Activated T-helper 17 cell treated with anti-CD3 and anti-CD28 coated beads, Interleukin-2, amount 50 U/mL, for 72 hours (primary cell): ENCODE data around the gene SIGLEC15. TPM values are rescaled to one million over a fixed set of nuclear protein-coding genes. Genes with fewer than 3 reads are reported as not detected.
A peak's percentile ranks its signal among the peaks of the same experiment; 100 is the strongest.
"Not testable (repeated sequence)": the region's sequence is repeated elsewhere in the genome, so short reads cannot be mapped to it uniquely, and the experiment has no call there.

Experiments used
- ATAC-seq: fragments of 150-1000 bp; cut with Tn5 transposase; replicated peaks from 2 replicates; pipeline ENCODE4 v1.10.0; 2021; ENCODE audit warnings: mild to moderate bottlenecking, moderate library complexity
- H3K27ac Mint-ChIP-seq: one replicate; pipeline ENCODE4 v1.8.0; 2022; ENCODE audit warnings: mixed read lengths
- H3K27me3 Mint-ChIP-seq: one replicate; pipeline ENCODE4 v1.8.0; 2022; ENCODE audit warnings: mixed read lengths
- H3K36me3 Mint-ChIP-seq: one replicate; pipeline ENCODE4 v1.8.0; 2022; ENCODE audit warnings: low read depth, mild to moderate bottlenecking, mixed read lengths
- H3K4me1 Mint-ChIP-seq: one replicate; pipeline ENCODE4 v1.8.0; 2022; ENCODE audit warnings: mixed read lengths
- H3K4me3 Mint-ChIP-seq: one replicate; pipeline ENCODE4 v1.8.0; 2022; ENCODE audit warnings: mild to moderate bottlenecking, mixed read lengths
- H3K9me3 Mint-ChIP-seq: one replicate; pipeline ENCODE4 v1.8.0; 2022; ENCODE audit warnings: mixed read lengths
- total RNA-seq, 2 donors: library from RNA; stranded (reverse); gene quantifications; one replicate each; pipeline ENCODE4 v1.2.3, GENCODE V29; 2022

Gene SIGLEC15
- total RNA-seq, 2 donors from 2014 or later, result not detected

DNA sequence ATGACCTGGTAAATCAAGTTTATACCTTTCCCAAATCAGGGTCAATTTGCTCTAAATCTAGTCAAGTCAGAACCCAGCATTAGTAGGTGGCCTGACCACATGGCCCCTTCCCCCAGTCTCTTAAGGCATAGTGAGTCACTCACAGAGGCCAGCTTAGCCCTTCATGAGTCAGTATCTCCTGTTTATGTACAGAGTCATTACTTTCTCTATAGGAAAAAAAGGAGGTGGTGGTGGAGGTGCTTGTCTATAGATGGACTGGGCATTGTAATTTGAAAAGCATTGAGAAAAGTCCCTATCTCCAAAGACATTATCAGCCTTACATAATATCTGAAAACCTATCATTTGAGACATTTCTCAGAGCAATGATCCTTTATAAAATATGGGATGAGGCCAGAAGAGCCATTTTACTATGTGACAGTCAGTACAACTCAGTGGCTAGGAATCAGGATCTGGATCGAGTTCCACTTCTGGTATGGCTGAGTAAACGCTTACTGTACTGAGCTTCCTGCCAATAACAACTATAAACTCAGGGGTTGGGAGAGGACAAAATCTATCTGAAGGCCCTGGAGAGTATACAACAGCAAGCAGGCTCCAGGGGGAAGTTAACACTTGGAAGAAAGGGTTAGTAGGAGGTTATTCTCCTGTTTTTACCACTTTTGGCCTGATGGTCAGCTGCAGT is 22.5 kb upstream of the SIGLEC15 start:
- Mint-ChIP-seq H3K27me3 (peaks cover 3% of the 10 kb centered on the region), H3K4me1 (peaks cover 11% of the 10 kb centered on the region), H3K9me3 (peaks cover 4% of the 10 kb centered on the region), H3K4me3 (no peak overlapping the region), H3K27ac (peak overlapping the region; percentile 16), H3K36me3 (peaks cover 4% of the 10 kb centered on the region)
- peak; percentile 99 for ATAC-seq

DNA sequence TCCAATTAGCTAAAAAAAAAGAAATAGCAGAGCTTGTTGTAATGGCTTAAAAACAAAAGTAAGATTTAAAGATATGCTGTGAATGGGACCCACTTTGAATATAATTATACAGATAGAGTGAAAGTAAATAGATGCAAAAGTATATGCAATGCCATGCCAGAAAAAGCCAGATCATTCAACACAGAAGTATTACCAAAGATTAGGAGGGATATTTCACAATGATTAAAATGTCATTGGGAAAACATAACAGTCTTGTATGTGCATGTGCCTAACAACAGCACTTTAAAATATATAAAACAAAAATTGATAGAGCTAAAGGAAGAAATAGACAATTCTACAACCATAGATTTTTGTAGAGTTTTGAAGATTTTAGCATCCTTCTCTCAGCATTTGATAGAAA is 19.9 kb upstream of the SIGLEC15 start:
- Mint-ChIP-seq H3K27me3 (no peaks in the 10 kb centered on the region), H3K4me1 (peaks cover 11% of the 10 kb centered on the region), H3K9me3 (peaks cover 5% of the 10 kb centered on the region), H3K4me3 (no peak overlapping the region), H3K27ac (no peak overlapping the region), H3K36me3 (peaks cover 4% of the 10 kb centered on the region)
- ATAC-seq, result no peak

DNA sequence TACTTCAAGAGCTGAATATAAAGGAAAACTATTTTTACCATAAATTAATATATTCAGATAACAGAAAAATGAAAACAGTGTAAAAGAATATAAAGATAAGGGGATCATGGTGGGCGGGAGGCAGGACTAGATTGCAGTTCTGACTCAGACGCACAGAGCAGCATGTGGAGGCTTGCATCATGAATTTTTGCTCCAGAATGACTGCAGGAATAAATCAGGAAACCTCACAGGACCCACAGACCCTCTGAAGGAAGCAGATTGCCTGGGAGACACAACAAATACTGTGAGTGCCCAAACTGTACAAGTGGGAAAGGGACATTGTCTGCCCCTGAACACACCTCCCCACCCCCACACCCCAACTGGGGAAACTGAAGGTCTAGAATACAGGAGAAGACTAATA is 19.2 kb upstream of the SIGLEC15 start:
- ATAC-seq, result no peak
- Mint-ChIP-seq H3K4me1 (peaks cover 11% of the 10 kb centered on the region), H3K9me3 (peaks cover 5% of the 10 kb centered on the region), H3K36me3 (peaks cover 4% of the 10 kb centered on the region), H3K4me3 (no peak overlapping the region), H3K27me3 (no peaks in the 10 kb centered on the region), H3K27ac (no peak overlapping the region)

DNA sequence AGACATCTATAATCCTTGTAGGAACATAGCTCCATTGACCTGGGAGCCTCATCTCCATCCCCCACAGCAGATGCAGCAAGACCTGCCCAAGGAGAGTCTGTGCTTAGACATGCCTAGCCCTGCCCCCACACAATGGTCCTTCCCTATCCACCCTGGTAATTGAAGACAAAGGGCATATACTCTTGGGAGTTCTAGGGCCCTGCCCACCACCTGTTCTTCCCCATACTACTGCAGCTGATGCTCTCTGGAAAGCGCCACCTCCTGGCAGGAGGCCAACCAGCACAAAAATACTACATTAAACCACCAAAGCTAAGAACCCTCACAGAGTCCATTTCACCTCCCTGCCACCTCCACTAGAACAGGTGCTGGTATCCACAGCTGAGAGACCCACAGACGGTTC is 18.3 kb upstream of the SIGLEC15 start:
- not testable (repeated sequence) for H3K27me3 Mint-ChIP-seq, H3K27ac Mint-ChIP-seq, ATAC-seq, H3K36me3 Mint-ChIP-seq, H3K4me3 Mint-ChIP-seq, H3K9me3 Mint-ChIP-seq
- peaks cover 11% of the 10 kb centered on the region for H3K4me1 Mint-ChIP-seq

DNA sequence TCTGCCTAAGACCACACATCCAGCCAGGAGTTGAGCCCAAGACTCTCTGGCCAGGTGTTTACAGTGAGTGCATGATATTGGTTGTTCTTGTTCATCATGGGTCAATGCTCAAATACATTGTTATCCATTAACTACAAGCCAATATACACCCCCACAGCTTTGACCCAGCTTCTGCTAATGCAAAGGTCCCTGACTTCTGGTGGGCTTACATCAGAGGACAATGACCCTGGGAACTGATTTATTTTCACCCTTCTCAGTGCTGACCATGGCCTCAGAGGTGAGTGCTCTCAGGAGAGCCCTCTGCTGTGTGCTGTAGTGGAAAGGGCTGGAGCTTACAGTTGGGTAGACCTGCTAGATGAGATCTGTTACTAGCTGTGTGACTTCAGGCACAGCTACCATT is 10.7 kb upstream of the SIGLEC15 start:
- not testable (repeated sequence) for H3K4me3 Mint-ChIP-seq, H3K9me3 Mint-ChIP-seq, ATAC-seq, H3K27me3 Mint-ChIP-seq, H3K4me1 Mint-ChIP-seq, H3K36me3 Mint-ChIP-seq, H3K27ac Mint-ChIP-seq

DNA sequence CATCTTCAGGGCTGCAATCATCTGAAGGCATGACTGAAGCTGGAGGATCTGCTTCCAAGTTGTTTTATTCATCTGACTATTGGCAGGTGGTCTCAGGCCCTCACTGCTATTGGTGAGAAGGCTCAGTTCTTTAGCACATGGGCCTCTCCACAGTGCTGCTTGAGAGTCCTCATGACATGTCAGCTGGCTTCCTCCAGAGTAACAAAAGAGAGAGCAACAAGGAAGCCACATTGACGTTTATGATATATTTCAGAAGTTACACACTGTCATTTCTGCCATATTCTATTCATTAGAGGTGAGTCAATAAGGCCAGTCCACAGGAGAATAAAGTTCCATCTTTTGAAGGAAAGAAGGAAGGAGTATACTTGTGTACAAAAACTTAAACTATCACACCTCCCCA is 7.9 kb upstream of the SIGLEC15 start:
- no peaks in the 10 kb centered on the region for H3K4me1 Mint-ChIP-seq
- H3K4me3 Mint-ChIP-seq, result no peak overlapping the region
- no peak overlapping the region for H3K27ac Mint-ChIP-seq
- no peaks in the 10 kb centered on the region for H3K27me3 Mint-ChIP-seq
- H3K9me3 Mint-ChIP-seq, result peaks cover 3% of the 10 kb centered on the region
- H3K36me3 Mint-ChIP-seq, result no peaks in the 10 kb centered on the region
- peak; percentile 90 for ATAC-seq

DNA sequence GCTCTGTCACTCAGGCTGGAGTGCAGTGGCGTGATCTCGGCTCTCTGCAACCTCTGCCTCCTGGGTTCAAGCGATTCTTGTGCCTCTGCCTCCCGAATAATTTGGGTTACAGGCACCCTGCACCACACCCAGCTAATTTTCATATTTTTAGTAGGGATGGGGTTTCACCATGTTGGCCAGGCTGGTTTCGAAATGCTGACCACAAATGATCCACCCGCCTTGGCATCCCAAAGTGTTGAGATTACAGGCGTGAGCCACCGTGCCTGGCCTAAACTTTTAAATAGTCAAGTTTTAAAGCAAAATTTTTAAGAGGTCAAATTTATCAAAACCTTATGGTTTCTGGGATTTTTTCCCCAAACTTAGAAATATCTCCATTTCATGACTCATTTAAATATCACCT is 6.7 kb upstream of the SIGLEC15 start:
- not testable (repeated sequence) for H3K27me3 Mint-ChIP-seq, H3K9me3 Mint-ChIP-seq, H3K4me1 Mint-ChIP-seq, ATAC-seq, H3K27ac Mint-ChIP-seq, H3K4me3 Mint-ChIP-seq, H3K36me3 Mint-ChIP-seq

DNA sequence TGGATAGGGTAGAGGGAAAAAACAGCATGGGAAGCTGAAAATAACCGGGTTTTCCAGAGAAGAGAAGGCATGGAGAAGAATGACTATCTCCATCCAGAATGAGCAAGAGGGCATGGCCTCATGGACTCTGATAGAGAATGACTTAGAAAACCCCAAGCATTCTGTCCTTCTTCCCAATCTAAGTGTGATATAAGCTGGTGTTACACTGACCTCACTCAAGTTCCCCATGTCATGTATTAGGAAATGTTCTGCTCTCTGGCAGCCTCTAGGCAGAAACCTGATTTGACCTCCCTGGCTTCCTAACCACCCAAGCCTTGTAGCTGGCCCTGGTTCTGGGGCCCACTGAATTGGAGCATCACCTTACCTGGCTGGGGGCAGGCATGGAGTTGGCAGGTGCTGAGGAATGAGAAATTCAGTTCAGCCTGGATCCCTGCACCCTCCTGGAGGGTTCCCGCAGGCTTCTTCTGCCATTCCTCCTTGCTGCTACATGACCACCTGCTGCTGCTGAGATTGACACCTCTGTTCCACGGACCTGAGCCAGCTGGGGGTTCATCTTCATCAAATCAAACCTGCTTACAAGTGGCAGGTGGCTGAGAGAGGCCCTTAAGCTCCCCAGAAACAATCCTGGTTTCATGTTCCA is 5.2 kb upstream of the SIGLEC15 start:
- H3K27ac Mint-ChIP-seq, result no peak overlapping the region
- no peaks in the 10 kb centered on the region for H3K4me1 Mint-ChIP-seq

DNA sequence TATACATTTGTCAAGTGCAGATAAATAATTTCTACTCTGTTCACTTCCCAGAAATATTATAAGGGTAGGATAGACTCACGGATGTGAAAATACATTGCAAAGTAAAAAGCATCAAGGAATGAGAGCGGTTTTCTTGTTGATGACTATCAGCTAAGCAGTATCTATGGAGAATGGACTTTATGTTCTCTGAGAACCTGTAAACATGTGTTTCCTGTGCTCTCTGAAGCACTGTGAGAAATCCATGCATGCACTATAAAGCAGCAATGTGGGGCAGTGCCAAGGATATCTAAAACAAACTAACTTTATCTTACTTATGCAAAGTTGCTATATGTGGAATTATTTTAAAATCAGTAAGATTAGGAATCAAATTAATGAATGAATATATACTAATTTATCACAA is 4.4 kb upstream of the SIGLEC15 start:
- Mint-ChIP-seq H3K4me3 (no peak overlapping the region), H3K27ac (no peak overlapping the region), H3K27me3 (no peaks in the 10 kb centered on the region), H3K4me1 (no peaks in the 10 kb centered on the region), H3K36me3 (no peaks in the 10 kb centered on the region), H3K9me3 (no peaks in the 10 kb centered on the region)
- ATAC-seq, result no peak

More for the DNA sequence above, 5.2 kb upstream of the SIGLEC15 start:
- Mint-ChIP-seq H3K4me3 (no peak overlapping the region), H3K9me3 (no peaks in the 10 kb centered on the region), H3K27me3 (no peaks in the 10 kb centered on the region), H3K36me3 (no peaks in the 10 kb centered on the region)
- no peak for ATAC-seq

DNA sequence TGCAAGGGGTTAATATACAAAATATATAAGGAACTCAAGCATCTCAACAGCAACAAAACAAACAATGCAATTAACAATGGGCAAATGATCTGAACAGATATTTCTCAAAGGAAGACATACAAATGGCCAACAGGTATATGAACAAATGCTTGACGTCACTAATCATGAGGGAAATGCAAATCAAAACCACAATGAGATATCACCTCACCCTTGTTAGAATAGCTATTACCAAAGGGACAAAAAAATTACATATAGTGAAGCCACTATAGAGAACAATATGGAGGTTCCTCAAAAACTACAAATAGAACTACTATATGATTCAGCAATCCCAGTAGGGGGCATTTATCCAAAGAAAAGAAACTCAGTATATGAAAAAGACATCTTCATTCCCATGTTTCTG is 3.8 kb upstream of the SIGLEC15 start:
- no peak for ATAC-seq
- no peak overlapping the region for H3K4me3 Mint-ChIP-seq
- H3K36me3 Mint-ChIP-seq, result no peaks in the 10 kb centered on the region

DNA sequence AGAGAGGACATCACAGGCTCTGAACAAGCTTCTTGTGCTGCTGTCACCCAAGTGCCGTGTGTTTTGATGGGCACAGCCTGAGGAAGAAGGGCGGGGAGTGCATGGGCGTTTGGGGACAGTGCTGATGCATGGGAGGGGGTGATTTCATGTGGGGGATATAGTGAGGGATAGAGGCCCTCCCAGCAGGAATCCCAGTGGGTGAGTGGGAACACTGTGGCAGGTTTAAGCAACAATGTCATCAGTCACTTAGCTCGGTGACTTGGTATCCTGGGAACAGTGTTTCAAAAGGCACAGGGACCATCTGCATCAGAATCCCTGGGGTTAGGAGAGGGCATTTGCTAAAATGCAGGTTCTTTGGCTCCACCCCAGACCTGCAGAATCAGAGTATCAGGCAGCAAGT is 609 bp downstream of the SIGLEC15 start:
- Mint-ChIP-seq H3K27me3 (no peaks in the 10 kb centered on the region), H3K27ac (no peak overlapping the region), H3K4me1 (no peaks in the 10 kb centered on the region), H3K9me3 (no peaks in the 10 kb centered on the region), H3K4me3 (no peak overlapping the region), H3K36me3 (no peaks in the 10 kb centered on the region)
- no peak for ATAC-seq

More for the DNA sequence above, 3.8 kb upstream of the SIGLEC15 start:
- no peaks in the 10 kb centered on the region for H3K4me1 Mint-ChIP-seq
- H3K27me3 Mint-ChIP-seq, result no peaks in the 10 kb centered on the region
- no peaks in the 10 kb centered on the region for H3K9me3 Mint-ChIP-seq
- no peak overlapping the region for H3K27ac Mint-ChIP-seq

DNA sequence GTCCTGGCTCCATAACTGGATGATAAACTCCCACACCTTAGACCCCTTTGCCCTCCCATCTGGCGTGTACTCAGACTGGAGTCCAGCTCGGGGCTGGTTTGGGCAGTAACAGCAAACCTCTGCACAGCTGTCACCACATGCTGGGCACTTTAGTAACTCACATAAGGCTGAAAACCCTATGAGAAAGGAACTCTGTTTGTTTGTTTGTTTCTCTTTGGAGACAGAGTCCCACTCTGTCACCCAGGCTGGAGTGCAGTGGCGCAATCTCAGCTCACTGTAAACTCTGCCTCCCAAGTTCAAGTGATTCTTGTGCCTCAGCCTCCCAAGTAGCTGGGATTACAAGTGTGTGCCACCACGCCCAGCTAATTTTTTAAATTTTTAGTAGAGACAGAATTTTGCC is 1.2 kb downstream of the SIGLEC15 start:
- not testable (repeated sequence) for H3K27ac Mint-ChIP-seq, H3K4me3 Mint-ChIP-seq, ATAC-seq, H3K36me3 Mint-ChIP-seq, H3K27me3 Mint-ChIP-seq, H3K9me3 Mint-ChIP-seq, H3K4me1 Mint-ChIP-seq

DNA sequence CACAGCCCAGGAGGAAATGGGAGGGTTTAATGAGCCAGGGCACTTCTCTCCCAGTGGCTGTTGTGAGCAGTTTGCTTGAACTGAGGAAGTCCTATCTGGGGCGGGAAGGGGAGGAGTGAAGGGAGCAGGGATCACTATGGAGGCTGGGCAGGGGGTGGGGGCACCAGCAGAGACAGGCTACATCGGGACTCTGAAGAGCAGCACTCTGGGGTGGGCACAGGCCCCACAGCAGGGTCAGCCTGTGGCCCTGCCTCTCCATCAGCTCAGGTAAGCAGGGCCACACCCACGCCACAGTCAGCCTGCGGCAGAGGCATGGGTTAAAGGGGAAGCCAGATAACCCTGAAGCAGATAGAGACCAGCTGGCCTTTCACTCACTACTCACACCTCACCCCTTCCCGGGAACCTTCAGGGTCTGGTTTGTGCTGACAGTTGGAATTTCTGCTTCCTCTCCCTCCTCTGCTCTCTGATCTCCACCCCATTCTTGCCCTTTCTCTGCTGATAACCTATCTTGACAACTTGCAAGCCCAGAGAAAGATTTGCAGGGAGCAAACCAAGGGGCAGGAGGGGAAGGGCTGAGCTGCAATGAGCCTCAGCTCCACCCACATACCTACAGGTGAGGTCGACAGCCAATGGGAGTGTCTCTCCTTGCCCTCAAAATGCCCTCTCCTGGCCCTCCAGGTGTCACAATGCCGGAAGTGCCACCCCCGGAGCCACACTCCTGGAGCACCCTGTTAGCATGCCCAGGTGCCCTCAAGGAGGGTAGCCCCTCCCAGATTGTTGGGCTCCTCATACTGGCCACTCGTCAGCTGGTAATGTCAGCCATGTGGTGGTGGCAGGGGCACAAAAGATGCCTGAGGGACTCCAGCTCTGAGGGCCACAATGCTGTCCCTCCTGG is 3.7 kb downstream of the SIGLEC15 start:
- Mint-ChIP-seq H3K4me3 (no peak overlapping the region), H3K36me3 (no peaks in the 10 kb centered on the region)

DNA sequence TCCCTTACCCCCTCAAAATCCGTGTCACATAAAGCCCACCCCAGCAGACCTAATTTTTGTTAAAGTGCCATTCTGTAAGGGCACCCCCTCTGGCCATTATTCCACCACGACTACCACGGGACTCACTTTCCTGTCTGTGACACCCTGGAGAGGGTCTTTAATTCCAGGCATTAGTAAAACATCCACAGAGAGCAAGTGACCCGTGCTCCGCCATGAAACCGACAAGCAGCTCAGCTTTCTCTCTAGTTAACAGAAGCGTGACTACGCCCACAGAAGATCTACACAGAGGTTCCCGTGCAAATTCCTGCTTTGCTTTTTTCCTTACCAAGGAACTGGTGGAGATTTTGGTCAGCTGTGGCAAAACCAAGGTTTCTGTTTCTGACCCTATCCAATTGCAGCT is 4.4 kb downstream of the SIGLEC15 start:
- H3K36me3 Mint-ChIP-seq, result no peaks in the 10 kb centered on the region

More for the DNA sequence above, 3.7 kb downstream of the SIGLEC15 start:
- no peaks in the 10 kb centered on the region for H3K9me3 Mint-ChIP-seq
- peaks cover 2% of the 10 kb centered on the region for H3K27me3 Mint-ChIP-seq
- H3K27ac Mint-ChIP-seq, result no peak overlapping the region
- ATAC-seq, result no peak
- H3K4me1 Mint-ChIP-seq, result no peaks in the 10 kb centered on the region

DNA sequence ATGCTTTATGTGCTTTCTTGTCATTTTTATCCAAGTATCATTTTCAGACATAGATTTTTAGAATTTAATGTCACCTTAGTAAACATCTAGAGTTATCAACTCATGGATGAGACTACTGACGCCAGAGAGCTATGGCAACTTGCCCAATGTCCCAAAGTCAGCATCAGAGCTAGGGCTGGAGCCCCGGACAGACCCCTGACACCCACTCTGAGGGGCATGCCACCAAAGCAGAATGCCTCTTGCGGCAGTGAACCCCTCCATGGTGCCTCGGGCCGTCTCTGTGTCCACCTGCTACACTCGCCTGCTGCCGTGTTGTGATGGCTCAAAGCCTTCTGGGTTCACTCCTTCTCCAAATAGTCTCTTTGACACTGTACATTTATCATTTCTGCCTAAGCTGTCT is 5.4 kb downstream of the SIGLEC15 start:
- H3K4me3 Mint-ChIP-seq, result no peak overlapping the region
- no peaks in the 10 kb centered on the region for H3K4me1 Mint-ChIP-seq
- H3K36me3 Mint-ChIP-seq, result no peaks in the 10 kb centered on the region
- ATAC-seq, result no peak
- peaks cover 15% of the 10 kb centered on the region for H3K27me3 Mint-ChIP-seq
- no peak overlapping the region for H3K27ac Mint-ChIP-seq
- H3K9me3 Mint-ChIP-seq, result no peaks in the 10 kb centered on the region

More for the DNA sequence above, 4.4 kb downstream of the SIGLEC15 start:
- ATAC-seq, result no peak
- H3K27ac Mint-ChIP-seq, result no peak overlapping the region
- H3K4me3 Mint-ChIP-seq, result no peak overlapping the region
- H3K9me3 Mint-ChIP-seq, result no peaks in the 10 kb centered on the region
- H3K4me1 Mint-ChIP-seq, result no peaks in the 10 kb centered on the region
- H3K27me3 Mint-ChIP-seq, result peaks cover 5% of the 10 kb centered on the region
